AML-193 (cell line): ENCODE measurements around the gene TTC16.

ENCODE experiments used
- DNase-seq, 2 experiments: peaks; one replicate each; lab custom pipeline; 2025; lab: John Stamatoyannopoulos, UW

TTC16 gene, protein sequence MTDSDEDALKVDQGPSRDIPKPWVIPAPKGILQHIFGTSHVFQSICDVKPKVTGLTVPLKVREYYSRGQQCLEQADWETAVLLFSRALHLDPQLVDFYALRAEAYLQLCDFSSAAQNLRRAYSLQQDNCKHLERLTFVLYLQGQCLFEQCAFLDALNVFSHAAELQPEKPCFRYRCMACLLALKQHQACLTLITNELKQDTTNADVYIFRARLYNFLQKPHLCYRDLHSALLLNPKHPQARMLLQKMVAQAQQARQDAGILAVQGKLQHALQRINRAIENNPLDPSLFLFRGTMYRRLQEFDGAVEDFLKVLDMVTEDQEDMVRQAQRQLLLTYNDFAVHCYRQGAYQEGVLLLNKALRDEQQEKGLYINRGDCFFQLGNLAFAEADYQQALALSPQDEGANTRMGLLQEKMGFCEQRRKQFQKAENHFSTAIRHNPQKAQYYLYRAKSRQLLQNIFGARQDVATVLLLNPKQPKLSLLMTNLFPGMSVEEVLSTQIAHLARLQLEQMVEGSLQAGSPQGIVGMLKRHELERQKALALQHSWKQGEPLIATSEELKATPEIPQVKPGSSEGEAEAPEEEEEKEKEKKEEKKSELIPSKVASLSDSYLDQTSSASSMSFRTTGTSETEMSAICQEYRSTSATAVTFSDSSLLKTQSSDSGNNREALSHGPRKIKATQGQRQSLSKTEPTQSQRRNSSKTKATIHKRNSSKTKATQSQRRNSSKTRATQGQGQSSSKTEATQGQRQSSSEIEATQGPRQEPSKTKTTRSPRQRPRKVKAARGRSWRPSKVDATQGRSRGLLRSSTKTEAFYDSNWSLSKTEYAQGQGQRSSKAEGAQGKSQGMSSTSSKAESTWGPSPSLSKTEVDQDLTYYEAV

DNA sequence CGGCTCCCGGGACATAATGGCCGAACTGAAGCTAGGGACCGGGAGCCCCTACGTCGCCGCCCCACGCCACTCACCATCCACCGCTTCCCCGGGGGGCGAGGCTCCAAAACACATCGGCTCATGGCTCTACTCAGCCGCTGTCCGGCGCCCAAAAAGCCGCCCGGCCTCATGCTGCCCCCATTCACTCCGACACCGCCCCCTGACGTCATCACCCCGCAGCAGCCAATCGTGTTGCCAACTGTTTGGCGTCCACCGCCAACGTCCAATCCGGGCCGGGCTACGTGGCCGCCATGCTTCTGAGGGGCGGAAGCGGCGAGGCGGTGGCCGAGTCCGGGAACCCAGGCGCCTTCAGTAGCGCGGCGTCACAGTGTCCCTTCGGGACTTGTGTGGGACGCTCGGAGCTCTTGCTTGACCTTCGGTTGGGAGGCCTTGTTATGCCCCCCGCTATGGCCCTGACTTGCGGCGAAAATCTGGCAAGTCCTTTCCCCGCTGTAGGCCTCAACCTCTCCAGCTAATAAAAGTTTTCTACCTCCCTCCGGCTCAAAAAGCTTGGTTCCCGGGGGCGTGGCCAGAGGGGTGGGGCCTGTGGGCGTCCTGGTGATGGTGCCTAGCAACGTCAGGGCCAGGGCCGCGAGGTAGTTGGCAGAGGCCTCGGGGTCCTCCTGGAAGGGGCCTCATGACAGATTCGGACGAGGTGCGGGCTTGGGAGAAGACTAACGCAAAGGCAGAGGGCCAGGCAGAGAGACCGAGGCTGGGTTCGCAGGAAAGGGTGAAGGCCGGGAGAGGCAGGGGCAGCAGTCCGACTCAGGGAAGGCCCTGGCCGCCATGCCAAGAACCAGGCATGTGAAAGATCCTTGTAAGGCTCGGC is at the start of gene TTC16, which contains the start of gene PTRH1:
Gene TTC16, plus strand, starts transcription at position 610 of the 868 bp plus-strand sequence. Its CDS starts 67 bp downstream, at position 677.
Gene PTRH1, minus strand, starts transcription at position 194 of the 868 bp plus-strand sequence. Its CDS starts 24 bp downstream, at position 170.
- DNase-seq: peak; percentile 85 to 89

DNA sequence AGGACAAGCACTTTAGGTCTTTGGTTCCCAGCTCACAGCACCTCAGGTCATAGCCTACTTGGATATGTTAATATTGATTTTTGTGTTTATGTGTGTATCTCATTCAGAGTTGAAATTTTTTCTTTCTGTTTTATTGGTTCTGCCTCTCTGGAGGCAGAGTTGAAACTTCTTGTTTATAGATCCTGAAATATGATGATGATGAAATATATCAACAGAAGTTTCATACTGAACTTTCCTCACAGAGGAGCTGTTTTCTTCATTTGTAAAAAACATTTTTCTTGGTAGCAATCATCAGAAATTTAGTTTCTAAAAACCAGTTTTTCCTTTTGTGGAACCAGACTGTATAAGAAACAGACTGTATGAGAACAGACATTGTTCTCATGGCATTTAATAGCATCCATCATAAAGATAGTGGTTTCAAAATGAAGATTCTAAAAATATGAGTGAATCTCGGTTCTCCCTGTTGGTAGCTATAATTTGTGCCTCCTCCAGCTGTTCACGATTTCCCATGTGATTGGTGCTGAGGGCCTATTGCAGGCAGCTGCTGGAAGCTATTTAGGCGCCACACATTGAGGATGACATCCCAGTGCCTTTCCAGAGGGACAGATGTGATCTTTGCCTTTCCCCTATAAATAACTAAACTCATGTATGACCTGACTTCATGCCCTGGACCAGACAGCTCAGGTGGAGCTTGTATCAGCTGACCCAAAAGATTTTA is 48.6 kb upstream of the TTC16 start:
- DNase-seq: no peak

DNA sequence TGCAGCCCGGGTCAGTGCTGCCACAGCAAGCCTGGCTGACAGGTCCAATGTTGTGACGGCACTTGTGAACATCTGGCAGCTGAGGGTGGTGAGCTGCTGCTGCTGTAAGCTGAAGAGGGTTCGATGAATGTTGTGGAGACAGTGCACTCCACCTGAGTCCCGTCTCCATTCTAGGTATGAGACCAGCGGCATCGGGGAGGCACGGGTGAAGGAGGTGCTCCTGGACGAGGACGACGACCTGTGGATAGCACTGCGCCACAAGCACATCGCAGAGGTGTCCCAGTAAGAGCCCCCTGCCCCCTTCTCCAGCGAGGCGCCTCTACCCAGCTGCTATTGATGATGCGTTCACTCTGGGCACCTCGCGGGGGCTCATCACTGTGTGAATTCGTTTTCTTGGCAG is 48.0 kb upstream of the TTC16 start:
- DNase-seq: no peak

DNA sequence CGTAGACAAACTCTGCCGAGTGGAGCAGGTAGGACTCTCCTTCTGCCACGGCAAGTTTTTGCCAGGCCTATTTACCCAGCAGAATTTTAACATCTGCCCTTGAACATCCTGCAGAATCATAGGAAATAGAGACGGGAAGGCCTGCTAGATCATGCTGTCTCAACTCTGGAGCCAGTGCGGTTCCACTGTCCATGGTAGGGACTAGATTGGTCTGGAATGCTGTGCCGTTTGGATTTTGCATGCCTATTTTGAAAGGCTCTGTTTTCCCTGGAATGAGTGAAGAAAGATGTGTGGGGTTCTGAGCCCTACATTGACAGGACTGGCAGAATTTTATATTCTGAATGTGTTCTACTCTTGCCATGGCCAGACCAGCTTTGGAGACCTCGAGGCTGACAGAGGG is 42.6 kb upstream of the TTC16 start:
- DNase-seq: no peak

DNA sequence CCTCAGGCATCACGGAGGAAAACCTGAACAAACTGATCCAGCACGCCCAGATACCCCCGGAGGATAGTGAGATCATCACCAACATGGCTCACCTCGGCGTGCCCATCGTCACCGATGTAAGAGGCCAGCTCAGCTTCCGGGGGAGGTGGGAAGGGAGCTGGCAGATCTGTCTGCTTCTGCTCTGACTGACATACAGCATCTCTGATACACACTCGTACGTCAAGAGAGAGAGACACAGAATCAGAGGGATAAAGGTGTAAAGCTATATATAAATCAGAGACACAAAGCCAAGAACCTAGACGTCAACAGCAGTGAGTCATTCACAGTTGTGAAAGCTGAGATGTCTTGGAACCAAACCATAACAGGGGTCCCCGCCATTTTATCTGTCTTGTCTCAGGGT is 39.2 kb upstream of the TTC16 start:
- DNase-seq: no peak

DNA sequence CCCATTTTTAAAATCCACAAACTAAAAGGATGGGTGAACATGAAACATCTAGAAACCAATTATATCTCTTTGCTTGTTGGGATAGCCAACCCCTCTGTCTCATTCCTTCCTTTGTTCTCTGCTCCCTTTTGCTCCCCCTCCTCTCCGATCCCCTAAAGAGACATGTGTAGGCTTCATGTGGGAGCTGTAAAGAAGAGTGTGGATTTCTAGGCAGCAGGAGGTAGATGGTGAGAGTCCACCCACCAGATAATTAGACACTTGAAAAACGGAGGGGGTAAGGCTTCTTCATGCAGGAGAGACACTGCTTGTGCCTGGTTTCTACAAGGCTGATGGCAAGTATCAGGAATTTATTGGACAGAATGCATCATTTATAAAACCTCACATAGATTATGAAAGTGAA is 36.4 kb upstream of the TTC16 start:
- DNase-seq: no peak

DNA sequence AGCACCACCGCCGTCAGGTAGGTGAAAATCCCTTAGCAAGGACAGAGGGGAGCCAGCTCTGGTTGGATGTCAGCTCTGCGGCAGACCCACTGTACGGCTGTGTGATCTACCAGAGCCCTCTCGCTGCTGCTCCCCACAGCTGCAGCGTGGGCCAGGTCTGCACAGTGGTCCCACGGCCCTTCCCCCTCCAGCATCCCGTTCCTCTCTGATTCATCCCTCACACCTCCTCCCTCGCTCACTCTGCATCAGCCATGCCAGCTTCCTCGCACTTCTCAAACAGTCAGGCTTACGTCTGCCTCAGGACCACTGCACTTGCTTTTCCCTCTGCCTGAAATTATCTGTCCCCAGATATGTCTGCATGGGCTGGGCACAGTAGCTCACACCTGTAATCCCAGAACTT is 35.7 kb upstream of the TTC16 start:
- DNase-seq: no peak

DNA sequence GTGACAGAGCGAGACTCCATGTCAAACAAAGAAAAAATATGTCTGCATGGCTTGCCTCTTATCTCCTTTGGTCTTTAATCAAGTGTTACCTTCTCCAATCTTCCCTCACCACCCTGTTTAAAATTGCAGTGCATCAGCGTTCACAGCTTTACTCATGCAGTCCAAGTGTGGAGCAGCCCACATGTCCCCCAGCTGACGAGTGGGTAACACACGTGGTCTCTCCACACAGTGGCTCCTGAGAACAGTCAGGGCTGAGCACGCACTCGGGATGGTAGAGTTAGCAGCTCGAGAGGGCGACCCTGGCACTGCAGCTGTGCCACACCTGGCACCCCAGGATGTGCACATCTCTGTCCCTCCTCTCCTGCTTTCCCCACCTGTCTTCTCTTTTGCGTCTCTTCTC is 35.0 kb upstream of the TTC16 start:
- no peak for DNase-seq

DNA sequence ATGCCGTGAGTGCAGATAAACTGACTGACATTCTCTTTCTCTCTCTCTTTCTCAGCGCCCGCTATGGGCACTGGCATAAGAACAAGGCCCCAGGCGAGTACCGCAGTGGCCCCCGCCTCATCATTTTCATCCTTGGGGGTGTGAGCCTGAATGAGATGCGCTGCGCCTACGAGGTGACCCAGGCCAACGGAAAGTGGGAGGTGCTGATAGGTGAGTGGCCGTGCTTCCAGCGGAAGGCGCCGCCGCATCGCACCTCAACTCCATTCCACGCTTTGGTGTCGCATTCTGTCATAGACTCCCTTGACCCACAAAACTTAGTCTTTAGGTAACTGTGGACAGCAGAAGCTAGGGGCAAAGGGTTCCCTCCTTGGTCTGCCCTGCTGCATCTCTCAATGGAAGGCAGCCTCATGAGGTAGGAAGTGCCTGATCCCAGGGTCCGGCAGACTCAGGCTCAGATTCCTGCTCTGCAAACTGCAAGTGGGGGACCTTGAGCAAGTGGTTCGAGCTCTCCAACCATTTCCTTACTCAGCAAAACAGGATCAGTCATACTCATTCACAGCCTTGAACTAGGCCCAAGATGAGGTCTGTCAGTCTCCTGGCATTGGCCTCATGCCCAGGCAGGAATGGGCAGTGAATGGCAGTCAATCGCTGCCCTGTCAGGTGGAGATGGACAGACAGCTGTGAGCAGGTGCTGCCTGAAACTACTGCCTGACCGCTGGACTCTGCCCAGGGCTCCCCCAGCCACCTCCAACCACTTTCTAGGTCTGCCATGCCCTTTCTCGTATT is 33.3 kb upstream of the TTC16 start:
- DNase-seq: no peak

DNA sequence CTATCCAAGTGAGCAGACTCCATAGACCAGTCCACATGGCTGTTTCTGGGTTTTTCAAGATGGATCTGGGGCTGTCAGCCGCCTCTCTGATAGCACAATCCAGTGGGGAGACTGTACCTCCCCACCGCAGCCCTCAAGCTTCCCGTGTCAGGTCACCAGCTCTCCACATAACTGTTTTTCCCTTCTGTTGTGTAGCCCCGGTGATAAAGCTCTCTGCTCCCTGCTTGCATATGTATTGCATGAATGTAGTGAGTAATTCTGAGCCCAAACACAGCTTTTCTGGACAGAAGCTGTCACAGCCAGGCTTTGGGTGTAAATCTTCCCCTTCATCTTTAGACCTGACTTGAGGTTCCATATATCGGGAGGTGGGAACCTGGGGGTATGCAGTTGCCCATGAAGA is 32.2 kb upstream of the TTC16 start:
- no peak for DNase-seq

DNA sequence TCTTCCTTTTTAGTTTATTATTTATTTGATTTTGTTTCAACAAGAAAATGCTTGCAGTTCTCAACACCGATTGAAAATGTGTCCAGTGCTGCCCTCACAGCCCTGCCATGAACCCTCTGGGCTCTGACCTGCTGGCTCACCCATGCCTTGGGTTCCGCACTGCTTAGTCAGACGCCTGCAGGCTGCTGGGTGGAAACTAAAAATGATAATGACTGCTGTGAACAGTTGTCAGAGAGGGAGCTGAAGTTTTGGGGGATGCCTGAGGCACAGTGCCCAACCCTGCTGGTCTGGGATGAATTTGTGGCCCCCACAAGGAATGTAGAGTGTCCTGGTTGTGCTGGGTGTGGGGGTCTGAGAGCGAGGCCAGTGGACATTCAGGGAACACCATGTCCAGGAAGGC is 31.3 kb upstream of the TTC16 start:
- no peak for DNase-seq

DNA sequence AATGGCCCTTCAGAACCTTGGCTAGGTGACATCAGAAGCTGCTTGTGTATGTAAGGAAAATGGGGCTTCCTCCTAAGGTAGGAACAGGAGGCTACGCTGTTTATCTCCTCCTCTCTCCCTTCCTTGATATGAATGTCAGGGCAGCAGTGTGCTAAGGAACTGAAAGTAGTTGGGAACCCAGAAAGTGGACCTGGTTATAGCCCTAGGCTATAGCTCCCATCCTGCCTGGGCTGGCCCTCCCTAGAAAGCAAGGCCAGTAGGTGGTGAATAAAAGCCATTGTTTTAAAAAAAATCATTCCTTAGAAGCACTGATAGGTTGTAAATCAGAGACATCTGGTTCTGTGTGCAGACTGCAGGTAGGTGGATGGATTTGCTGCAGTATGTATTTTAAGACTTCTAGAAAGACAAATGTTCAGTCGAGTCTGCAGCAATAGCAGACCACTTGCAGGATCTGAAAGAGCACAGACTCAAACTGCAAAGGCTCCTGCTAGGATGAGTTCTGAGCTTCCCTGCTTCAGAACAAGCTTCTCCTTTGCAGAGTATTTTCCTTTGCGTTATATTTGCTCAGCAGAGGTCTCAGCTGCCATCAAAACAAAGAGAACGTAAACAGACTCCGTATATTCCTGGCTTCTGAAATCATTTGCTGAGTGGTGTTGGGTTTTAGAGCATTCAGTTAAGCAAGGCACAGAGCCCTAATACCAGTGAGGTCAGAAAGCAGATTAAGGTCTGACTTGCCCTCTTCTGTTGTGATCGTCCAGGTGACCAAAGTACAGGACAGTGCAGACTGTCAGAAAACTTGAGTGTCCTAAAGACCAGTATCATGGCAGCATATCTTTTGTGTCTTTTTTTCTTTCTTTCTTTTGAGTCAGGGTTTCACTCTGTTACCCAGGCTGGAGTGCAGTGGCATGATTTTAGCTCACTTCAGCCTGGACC is 29.2 kb upstream of the TTC16 start:
- no peak for DNase-seq

DNA sequence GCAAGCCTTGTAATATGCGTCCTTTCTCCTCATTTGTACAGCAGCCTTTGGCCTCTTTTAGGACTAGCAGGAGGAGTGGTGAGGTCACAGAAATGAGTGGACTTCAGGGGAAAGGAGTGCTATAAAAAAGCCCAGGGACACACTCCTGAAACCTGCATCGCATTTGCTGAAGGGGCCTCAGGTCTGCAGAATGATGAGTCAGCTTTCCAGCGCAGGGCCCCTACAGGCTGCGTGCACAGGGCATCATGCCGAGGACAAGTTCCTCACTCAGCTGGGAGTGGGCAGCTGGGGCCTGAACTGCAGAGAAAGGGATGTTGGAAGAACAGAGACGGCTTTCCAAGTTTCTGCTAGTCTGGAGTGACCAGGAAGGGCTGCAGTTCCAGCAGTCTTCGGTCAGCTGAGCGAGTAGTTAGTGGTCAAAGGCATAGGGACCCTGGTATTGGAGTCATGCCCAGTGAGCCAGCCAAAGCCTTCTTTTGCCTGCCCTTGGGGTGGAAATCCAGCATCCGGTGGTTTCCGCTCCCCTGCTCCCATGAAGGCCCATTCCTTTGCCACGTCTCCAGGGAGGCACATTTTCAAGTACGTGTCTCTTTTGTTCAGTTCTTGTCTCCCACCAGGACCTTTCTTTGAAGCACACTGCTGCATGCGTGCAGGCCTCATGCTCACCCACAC is 26.4 kb upstream of the TTC16 start:
- no peak for DNase-seq

DNA sequence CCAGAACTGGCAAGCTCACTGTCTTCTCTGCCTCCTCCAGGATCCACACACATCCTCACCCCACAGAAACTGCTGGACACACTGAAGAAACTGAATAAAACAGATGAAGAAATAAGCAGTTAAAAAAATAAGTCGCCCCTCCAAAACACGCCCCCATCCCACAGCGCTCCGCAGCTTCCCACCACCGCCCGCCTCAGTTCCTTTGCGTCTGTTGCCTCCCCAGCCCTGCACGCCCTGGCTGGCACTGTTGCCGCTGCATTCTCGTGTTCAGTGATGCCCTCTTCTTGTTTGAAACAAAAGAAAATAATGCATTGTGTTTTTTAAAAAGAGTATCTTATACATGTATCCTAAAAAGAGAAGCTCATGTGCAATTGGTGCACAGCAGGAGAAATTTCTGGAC is 25.1 kb upstream of the TTC16 start:
- DNase-seq: no peak

DNA sequence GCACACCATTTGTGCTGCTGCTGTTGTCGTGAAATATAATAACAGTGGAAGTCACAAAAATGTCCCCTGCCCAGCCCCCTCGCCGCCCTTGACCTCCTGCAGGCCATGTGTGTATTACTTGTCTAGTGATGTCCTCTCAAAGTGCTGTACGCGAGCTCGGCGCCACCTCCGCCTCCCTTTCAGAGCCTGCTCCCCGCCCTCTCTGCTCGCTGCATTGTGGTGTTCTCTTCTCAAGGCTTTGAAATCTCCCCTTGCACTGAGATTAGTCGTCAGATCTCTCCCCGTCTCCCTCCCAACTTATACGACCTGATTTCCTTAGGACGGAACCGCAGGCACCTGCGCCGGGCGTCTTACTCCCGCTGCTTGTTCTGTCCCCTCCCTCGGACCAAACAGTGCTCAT is 23.8 kb upstream of the TTC16 start:
- no peak for DNase-seq

DNA sequence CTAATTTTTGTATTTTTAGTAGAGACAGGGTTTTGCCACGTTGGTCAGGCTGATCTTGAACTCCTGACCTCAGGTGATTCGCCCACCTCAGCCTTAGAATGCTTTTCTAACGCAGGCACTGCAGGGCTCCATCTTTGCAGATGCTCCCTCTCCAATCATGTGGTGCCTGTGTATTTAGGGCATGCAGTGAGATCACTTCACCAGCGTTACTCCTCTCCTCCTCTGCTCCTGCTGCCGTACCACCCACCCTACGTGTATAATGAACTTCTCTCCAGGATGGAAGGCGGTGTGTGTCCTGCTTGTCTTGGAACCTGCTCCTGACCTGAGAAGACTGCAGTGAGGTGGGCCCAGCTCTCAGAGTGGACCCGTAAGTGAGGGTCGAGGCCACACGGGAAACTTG is 22.7 kb upstream of the TTC16 start:
- no peak for DNase-seq

DNA sequence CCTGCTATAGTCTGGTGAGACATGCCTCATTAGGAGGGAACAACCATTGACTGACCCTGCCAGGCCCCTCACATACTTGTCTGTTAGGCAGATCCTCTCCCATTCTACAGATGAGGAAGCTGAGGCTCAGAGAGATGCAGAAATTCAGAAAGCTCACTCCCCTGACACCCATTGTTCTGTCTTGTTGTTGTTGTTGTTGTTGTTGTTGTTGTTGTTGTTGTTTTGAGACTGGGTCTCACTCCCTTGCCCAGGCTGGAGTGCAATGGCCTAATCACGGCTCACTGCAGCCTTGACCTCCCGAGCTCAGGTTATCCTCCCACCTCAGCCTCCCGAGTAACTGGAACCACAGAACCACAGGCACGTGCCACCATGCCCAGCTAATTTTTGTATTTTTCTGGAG is 22.2 kb upstream of the TTC16 start:
- no peak for DNase-seq

DNA sequence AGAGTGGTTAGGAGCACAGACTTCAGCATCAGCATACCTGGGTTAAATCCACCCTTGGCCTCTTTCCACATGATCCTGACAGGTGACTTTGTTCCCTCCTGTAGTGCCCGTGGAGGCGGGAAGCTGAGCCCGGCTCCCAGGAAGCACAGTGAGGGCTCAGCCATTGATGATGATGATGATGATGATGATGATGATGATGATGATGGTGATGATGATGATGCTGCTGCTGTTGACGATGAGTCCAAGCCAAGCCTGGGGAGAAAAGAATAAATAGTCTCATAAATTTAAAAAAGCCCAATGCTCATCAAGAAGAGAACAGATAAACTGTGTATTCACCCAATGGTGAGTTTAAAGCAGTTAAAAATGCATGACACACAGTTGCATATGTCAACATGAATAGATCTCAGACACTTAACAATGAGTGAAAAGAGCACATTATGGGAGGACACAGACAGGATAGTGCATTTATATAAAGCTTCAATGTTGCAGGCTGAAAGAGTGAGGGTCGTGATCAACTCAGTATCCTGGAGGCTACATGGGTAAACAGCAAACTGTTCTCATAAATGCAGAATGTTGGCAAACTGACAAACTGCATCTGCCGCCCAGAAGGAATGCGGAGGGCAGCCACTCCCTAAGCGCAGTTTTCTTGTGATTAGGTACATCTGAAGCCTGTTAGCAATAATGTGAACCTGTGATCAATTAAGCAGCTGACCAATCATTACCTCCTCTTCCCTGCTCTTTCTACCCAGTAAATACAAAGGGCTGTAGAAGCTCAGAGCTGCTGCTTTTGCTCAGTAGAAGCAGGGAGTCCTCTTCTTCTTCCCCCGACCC is 20.8 kb upstream of the TTC16 start:
- DNase-seq: no peak
